Stimulated activated CD8-positive, alpha-beta memory T cell treated with anti-CD3 and anti-CD28 coated beads, Interleukin-4, amount 100 ng/mL, for 24 hours (primary cell): ENCODE results near the gene MISP3.

ENCODE experiments used
- DNase-seq: peaks from one replicate; pipeline ENCODE4 v3.0.0-alpha.2; 2020; ENCODE audit warnings: low read depth

MISP3 gene

DNA sequence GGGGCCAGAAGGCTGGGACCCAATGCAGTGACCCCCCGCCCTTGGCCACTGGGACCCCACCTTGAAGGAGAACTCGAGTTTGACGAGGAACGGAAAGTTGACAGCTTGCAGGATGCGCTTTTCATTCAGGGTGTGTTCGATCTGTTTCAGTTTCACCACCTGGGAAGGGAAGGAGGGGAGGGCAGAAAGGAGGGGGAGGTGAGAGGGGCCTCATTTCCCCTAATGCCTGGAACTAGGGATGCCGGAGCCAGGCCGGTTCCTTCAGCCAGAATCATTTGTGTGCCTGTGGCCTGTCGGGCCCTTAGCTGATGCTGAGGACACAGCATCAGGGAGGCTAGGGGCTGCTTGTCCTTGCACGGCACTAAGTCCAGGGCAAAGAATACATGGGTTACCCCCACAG, 30.2 kb downstream of the MISP3 start:
- DNase-seq: no peak

DNA sequence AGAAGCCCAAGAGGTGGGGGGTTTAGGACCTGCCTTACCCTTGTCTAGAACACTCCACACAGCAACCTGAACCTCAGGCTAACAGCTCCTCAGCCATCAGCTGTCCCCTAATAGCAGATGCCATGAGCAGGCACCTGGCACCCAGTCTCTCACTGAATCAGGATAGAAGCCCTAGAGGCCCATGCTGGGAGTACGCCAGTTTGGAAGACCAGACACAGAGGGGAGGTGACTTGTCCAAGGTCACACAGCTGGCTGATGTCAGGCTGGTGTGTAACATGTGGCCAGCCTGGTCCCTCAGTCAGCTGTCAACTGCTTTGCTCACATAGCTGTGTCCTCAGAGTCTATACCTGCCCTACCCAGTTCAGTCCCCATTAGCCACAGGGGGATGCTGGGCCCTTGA, 30.7 kb downstream of the MISP3 start:
- DNase-seq: no peak

DNA sequence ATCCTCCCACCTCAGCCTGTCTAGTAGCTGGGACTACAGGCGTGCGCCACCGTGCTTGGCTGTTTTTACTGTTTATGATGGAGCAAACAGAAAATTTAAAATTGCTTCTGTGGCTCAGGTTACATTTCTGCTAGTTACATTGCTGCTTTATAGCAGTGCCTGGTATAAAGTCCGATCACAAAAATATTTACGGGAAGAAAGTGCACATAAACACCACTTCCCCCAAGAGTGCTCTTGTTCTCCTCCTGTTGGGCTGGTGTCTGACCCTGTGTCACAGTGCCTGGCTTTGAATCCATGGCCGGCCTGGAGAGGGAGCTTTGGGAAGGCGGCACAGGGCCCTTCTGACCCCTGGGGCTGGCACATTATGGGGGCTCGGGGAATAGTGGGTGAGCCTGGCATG, 33.1 kb downstream of the MISP3 start:
- DNase-seq: no peak

GRCh38 chr19:14106840-14107239, 34.3 kb downstream of the MISP3 start:
- no peak for DNase-seq

DNA sequence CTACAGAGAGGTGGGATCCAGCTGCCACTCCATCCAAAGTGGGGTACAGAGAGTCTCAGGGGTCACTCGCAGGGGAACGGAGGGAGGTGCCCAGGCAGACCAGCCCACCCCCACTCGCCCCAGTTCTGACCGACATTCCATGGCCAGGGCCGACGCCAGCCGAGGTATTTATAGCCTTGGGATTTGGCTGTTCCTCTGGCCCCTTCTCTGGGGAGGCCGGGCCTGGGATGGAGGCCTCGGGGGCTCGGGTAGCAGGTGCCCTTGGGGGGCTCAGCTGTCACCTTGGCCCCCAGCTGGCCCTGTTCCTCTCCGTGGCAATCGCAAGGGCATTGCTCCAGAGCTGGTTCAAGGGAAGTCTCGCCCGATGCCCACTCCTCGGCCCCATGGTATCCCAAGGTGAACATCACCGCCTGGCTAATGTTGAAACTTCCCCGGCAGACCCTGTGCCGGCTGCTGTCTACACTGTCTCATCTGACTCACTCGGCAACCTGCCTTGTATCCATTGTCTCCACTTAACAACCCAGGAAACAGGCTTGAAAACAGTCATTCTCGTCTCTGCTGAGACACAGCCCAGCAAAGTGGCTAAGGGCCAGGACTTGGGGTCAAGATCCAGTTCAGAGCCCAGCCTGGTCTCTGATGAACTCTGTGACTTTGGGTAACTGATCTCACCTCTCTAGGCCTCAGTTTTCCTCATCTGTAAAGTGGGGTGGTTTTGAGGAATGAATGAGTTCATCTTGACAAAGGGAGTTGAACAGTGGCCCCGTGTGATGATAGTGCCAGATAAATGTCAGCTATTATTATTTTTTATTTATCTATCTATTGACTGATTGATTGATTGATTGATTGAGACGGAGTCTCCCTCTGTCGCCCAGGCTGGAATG, 35.2 kb downstream of the MISP3 start:
- DNase-seq: no peak

- no peak for DNase-seq
These were observed 38.1 kb downstream of the MISP3 start for GRCh38 chr19:14110650-14111049.

- DNase-seq: no peak
These were observed 38.9 kb downstream of the MISP3 start for GRCh38 chr19:14111486-14111885.

GRCh38 chr19:14112051-14112808, 39.6 kb downstream of the MISP3 start:
- no peak for DNase-seq

- no peak for DNase-seq
These were observed 40.3 kb downstream of the MISP3 start for GRCh38 chr19:14112809-14113385.

DNA sequence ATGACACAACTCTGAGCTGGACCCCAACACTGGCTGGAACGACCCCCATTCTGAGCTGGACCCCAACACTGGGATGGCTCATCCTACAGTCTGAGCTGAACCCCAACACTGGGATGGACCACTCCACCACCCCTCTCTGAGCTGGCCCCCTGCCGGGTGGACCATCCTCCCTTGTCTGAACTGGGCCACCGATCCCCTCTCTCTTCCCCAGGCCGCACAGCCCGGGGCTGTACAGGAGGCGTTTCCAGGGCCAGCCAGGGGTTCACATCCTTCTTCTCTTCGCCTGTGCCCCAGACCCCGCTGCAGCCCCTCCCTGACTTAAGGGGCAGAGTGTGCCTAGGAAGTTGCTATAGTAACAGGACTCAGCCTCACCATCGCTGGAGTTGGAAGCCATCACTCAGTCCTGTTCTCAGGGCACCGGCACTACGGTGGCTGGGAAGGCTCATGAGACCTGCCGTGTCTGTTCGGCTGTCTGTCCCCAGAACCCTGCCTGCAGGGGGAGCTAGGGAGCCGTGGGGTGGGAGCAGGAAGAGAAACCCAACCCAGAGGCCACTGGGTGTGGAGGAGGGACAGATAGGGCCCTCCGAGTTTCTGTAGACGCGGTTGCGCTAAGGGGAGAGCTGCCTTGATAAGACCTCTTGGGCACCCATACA, 41.3 kb downstream of the MISP3 start:
- DNase-seq: no peak

GRCh38 chr19:14114439-14114838, 41.9 kb downstream of the MISP3 start:
- no peak for DNase-seq

DNA sequence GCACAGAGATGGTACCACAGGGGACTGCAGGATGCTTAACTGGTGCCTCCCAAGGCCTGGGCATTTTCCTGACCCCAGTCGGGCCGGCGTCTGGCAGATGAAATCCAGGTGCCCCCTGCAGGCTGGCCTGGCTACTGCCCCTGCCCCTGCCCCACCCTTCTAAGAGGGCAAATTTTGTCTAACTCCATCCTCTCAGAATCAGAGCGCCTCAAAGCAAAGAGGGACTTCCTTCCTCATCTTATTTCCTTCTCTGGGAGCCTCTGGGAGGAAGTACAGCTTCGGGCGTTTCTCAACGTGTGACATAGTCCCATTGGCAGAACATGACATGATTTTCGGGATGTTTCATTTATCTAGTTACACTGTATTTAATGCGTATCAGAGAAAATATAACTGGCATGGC, 42.3 kb downstream of the MISP3 start:
- peak; percentile 38 for DNase-seq

DNA sequence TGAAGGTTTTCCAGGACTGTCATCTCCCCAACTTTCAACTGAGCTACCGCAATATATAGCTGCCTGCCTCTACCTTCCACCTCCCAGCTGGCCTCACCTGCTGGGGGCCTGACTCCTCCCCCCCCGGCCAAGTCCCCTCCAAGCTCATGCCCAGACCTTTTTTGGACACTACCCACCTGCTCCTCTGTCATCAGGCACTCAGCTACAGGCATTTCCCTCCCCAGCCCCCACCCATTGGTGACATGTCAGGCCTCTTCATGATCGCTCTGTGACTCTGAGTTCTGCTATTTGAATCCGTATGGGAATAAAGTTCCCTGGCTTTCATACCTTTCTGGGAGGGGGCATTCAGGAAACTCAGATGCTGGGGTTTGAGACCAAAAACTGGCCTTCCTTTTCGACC, 43.2 kb downstream of the MISP3 start:
- DNase-seq: no peak

GRCh38 chr19:14116525-14116917, 43.9 kb downstream of the MISP3 start:
- no peak for DNase-seq

DNA sequence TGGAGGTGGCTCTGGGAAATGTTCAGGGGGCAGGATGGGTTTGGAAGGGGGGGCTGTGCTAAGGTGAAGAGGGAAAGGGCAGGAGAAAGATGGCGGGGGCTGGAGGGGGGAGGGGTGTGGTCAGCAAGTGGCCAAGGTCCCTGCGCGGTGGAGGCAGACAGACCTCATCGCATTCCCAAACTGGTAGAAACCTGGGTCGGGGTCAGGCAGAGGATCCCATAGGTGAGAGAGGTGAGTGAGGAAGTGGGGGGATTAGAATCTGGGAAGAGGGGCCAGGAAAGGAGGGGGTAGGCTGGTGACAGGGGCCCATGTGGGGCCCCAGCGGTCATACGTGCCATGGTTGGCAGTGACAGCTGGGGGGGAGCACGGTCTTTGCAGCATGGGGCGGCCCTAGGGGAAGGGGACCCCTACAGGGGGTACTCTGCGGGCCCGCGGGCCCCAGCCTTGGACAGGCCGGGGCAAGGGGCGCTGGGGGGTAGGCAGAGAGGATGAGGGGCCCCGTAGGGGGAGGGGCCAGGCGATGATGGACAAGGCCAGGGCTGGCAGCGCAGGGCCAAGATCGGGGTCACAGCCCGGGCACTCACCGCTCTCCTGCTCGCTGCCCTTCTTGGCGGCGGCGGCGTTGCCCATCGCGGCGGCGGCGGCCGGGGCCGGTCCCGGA, 44.5 kb downstream of the MISP3 start:
- DNase-seq: no peak

- peak; percentile 99 for DNase-seq
These were observed 45.1 kb downstream of the MISP3 start, which contains the start of gene PRKACA for GRCh38 chr19:14117668-14118164. Gene PRKACA (minus strand): TSS chr19:14117762. CDS start chr19:14117547, 215 bp downstream.

DNA sequence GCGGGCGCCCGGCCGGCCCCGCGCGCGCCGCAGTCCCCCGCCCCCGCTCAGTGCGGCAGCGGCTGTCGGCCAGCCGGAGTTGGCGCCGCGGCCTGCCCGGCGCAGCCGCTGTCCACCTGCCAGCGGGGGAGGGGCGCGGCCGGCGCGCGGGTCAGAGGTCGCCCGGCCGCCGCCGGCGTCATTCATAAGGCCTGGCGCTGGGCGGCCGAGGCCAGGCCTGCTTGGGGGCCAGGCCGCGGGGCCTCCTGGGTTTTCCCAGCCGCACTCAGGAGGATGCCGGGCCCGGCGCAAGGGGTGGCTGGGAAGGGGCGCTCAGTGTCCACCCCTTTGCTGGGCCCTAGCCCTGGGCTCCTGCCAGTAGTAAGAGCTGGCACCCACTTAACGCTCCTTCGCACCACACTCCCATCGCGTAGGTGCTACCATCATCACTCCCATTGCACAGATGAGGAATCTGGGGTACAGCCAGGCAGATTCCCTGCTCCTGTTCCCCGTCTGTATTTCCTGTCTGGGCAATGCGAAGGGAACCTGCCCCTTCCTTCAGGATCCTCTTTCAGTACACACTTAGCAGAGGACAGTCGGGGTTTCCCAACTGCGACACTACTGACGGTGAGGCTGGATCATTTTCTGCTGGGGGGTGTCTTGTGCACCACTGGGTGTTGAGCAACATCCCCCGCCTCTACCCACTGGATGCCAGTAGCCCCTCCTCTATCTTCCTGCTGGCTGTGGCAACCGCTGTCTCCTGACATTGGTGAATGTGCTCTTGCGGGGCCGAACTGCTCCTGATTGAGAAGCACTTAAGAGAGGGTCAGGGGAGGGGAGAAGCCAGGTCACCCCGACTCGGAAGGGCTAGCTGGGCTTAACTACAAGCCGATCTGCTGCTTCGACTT, 45.8 kb downstream of the MISP3 start:
- no peak for DNase-seq

GRCh38 chr19:14119146-14119545, 46.6 kb downstream of the MISP3 start:
- DNase-seq: no peak

- DNase-seq: no peak
These were observed 47.3 kb downstream of the MISP3 start for GRCh38 chr19:14119644-14120496.

GRCh38 chr19:14120497-14120780, 47.9 kb downstream of the MISP3 start:
- no peak for DNase-seq
